Activated T-helper 1 cell treated with anti-CD3 and anti-CD28 coated beads, Interleukin-2, amount 50 U/mL, for 16 hours (primary cell): ENCODE data around the gene THTPA.

Experiments
- DNase-seq, 2 donors: peaks; one replicate each; pipeline ENCODE4 v3.0.0-alpha.2; 2020; ENCODE audit warnings: low read depth in 1 of 2, low spot score in 1 of 2

The THTPA gene

GRCh38 chr14:23567186-23568020, 11.3 kb downstream of the THTPA start, which contains the start of gene AP1G2:
AP1G2 (minus strand) TSS chr14:23567791; CDS start chr14:23567314, 477 bp downstream.
- peak; percentile 73 to 77 for DNase-seq

GRCh38 chr14:23568021-23568599, 12.0 kb downstream of the THTPA start:
- DNase-seq: no peak

- DNase-seq: no peak
Measured at GRCh38 chr14:23568600-23569331, 12.7 kb downstream of the THTPA start.

- no peak for DNase-seq
Measured at GRCh38 chr14:23569443-23570151, 13.5 kb downstream of the THTPA start.

GRCh38 chr14:23570806-23571483, 14.9 kb downstream of the THTPA start:
- no peak for DNase-seq

GRCh38 chr14:23571701-23572523, 15.8 kb downstream of the THTPA start:
- no peak for DNase-seq

GRCh38 chr14:23572524-23572828, 16.4 kb downstream of the THTPA start:
- DNase-seq: no peak

- no peak for DNase-seq
Measured at GRCh38 chr14:23572836-23573235, 16.8 kb downstream of the THTPA start.

- no peak for DNase-seq
Measured at GRCh38 chr14:23573384-23574015, 17.4 kb downstream of the THTPA start.

GRCh38 chr14:23577004-23577681, 21.1 kb downstream of the THTPA start:
- no peak for DNase-seq

GRCh38 chr14:23577710-23578392, 21.8 kb downstream of the THTPA start:
- DNase-seq: no peak

- no peak for DNase-seq
Measured at GRCh38 chr14:23578560-23579310, 22.7 kb downstream of the THTPA start, which contains the start of gene JPH4. JPH4 (minus strand) TSS chr14:23578790; CDS start chr14:23577453, 1,337 bp downstream.

GRCh38 chr14:23579311-23579630, 23.2 kb downstream of the THTPA start:
- DNase-seq: no peak

- DNase-seq: no peak
Measured at GRCh38 chr14:23579739-23580138, 23.7 kb downstream of the THTPA start.

GRCh38 chr14:23580152-23580926, 24.3 kb downstream of the THTPA start:
- DNase-seq: no peak

GRCh38 chr14:23580948-23581281, 24.8 kb downstream of the THTPA start:
- DNase-seq: no peak
